Prostate gland (tissue), 2 donors: ENCODE results near the gene PIAS4. TPM values are rescaled to one million over a fixed set of nuclear protein-coding genes. Genes with fewer than 3 reads are reported as not detected.

Experiments
- DNase-seq: peaks from one replicate; pipeline ENCODE4 v3.0.0-alpha.2; 2019; ENCODE audit warnings: low spot score
- H3K27ac ChIP-seq, 2 donors: fragments of 200-600 bp; sonication (generic); 2 replicates each; pipeline ENCODE4 v1.5.1; 2017 to 2019
- H3K27me3 ChIP-seq: fragments of 200-600 bp; sonication (generic); replicated peaks from 2 replicates; pipeline ENCODE4 v1.5.1; 2019; ENCODE audit not compliant: insufficient read depth
- H3K36me3 ChIP-seq, 2 donors: fragments of 200-600 bp; sonication (generic); 1 replicate in 1 of 2; 2 replicates in 1 of 2; pipeline versions ENCODE4 v1.5.1 to v1.8.1; 2017 to 2019
- H3K4me1 ChIP-seq: fragments of 200-600 bp; sonication (generic); replicated peaks from 2 replicates; pipeline ENCODE4 v1.5.1; 2019
- H3K4me3 ChIP-seq, 2 donors: fragments of 200-600 bp; sonication (generic); 2 replicates each; pipeline ENCODE4 v1.5.1; 2017 to 2019
- H3K9me3 ChIP-seq: fragments of 200-600 bp; sonication (generic); 2 replicates; pipeline ENCODE4 v1.5.1; 2017
- CTCF ChIP-seq, 4 experiments: fragments of 200-600 bp in 2 of 4; fragments of 450-650 bp in 2 of 4; sonication (generic) in 2 of 4; IDR thresholded peaks; 1 replicate in 3 of 4; 2 replicates in 1 of 4; pipeline ENCODE4 v1.5.1; 2016 to 2019; ENCODE audit warnings: antibody characterized with exemption in 4 of 4, mild to moderate bottlenecking in 2 of 4, moderate library complexity in 2 of 4
- POLR2A ChIP-seq: fragments of 450-650 bp; IDR thresholded peaks from one replicate; pipeline ENCODE4 v1.6.1; 2016; ENCODE audit warnings: antibody characterized with exemption, mild to moderate bottlenecking
- POLR2AphosphoS5 ChIP-seq: sonication (generic); formaldehyde crosslinking; IDR thresholded peaks from one replicate; pipeline ENCODE4 v1.6.1; 2017; ENCODE audit warnings: antibody characterized with exemption
- WGBS: methylation state at CpG from one replicate; pipeline ENCODE4 v1.1.5; 2018; 5-methylcytosine and 5-hydroxymethylcytosine counted together
- intact Hi-C: fragments of 100-400 bp; cut with DNase I; formaldehyde crosslinking; loops from one replicate; pipeline ENCODE4 v1.14.2; 2022
- total RNA-seq, 2 donors: library from RNA; depleted of rRNA; stranded (reverse); fragments of >200 nt; gene quantifications; one replicate each; pipeline ENCODE4 v1.1.0, GENCODE V29; 2016

PIAS4 gene
- total RNA-seq, 2 donors from 2014 or later, result 25.3 to 70.0 TPM

DNA sequence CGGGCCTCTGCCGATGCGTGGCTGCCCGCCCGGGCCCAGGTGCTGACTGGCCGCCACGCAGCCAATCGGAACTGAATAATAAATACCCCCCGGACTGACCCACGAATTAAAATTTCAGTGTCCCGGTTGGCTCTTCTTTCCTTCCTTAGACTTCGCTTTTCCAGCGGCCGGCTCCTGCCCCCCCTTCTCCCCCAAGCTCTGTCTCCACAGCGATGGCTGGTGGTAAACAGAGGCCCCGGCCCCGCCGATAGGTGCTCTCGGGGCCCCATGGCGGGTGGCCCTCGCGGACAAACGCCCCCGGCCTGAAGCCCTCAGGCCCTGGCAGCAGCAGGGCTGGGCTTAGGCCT lies 56.6 kb downstream of the PIAS4 start:
- Histone ChIP-seq H3K4me1 (peaks cover 50% of the 10 kb centered on the region), H3K9me3 (no peaks in the 10 kb centered on the region), H3K27me3 (no peaks in the 10 kb centered on the region), H3K27ac (peak overlapping the region; percentile 98), H3K4me3 (peak overlapping the region; percentile 70 to 82), H3K36me3 (no peaks in the 10 kb centered on the region)
- no peak for DNase-seq
- TF ChIP-seq POLR2A (no peak), POLR2AphosphoS5 (no peak), CTCF (IDR thresholded peaks at IDR 0.05) (no peak)
- 3% methylated on average over 19 of the region's 24 CpGs for WGBS
- intact Hi-C loops, result loop anchor here (5.0 kb wide), 1 partner anchor 58 kb away; the partner anchor contains the start of gene MAP2K2

GRCh38 chr19:4064496-4065260 lies 57.1 kb downstream of the PIAS4 start:
- WGBS, result under 1% methylated on average over 49 of the region's 57 CpGs
- intact Hi-C loops, result loop anchor here (5.0 kb wide), 1 partner anchor 58 kb away; the partner anchor contains the start of gene MAP2K2
- TF ChIP-seq POLR2AphosphoS5, result no peak
- peak; percentile 20 for TF ChIP-seq POLR2A
- Histone ChIP-seq H3K4me1 (peaks cover 45% of the 10 kb centered on the region), H3K9me3 (no peaks in the 10 kb centered on the region), H3K36me3 (no peaks in the 10 kb centered on the region), H3K27me3 (no peaks in the 10 kb centered on the region), H3K27ac (peak overlapping the region; percentile 98), H3K4me3 (peak overlapping the region; percentile 70 to 82)
- peak; percentile 50 for DNase-seq

GRCh38 chr19:4065430-4066175 lies 58.1 kb downstream of the PIAS4 start:
- H3K4me1 ChIP-seq, result peaks cover 36% of the 10 kb centered on the region
- no peaks in the 10 kb centered on the region for H3K9me3 ChIP-seq
- peak overlapping the region; percentile 99 to 100 for H3K4me3 ChIP-seq
- peak; percentile 96 for DNase-seq
- no peaks in the 10 kb centered on the region for H3K36me3 ChIP-seq
- intact Hi-C loops, result no loop called here
- TF ChIP-seq POLR2A (no peak), POLR2AphosphoS5 (peak; percentile 70), CTCF (IDR thresholded peaks at IDR 0.05) (peak in 3 of 4 experiments; percentile 12 to 72 (median 25))
- H3K27me3 ChIP-seq, result no peaks in the 10 kb centered on the region
- under 1% methylated on average over 25 of the region's 98 CpGs for WGBS
- peak overlapping the region; percentile 98 to 99 for H3K27ac ChIP-seq

GRCh38 chr19:4066176-4066606 lies 58.7 kb downstream of the PIAS4 start:
- 0% methylated on average over 9 of the region's 31 CpGs for WGBS
- peaks cover 31% of the 10 kb centered on the region for H3K4me1 ChIP-seq

More at GRCh38 chr19:4066176-4066606, 58.7 kb downstream of the PIAS4 start:
- intact Hi-C loops, result no loop called here
- no peaks in the 10 kb centered on the region for H3K36me3 ChIP-seq
- H3K27me3 ChIP-seq, result no peaks in the 10 kb centered on the region
- peak overlapping the region; percentile 91 to 99 for H3K27ac ChIP-seq
- TF ChIP-seq CTCF (IDR thresholded peaks at IDR 0.05), result no peak
- TF ChIP-seq POLR2AphosphoS5, result no peak
- no peak for TF ChIP-seq POLR2A
- H3K4me3 ChIP-seq, result peak overlapping the region; percentile 99 to 100
- DNase-seq, result peak; percentile 47
- no peaks in the 10 kb centered on the region for H3K9me3 ChIP-seq
